IgD-negative memory B cell (primary cell): ENCODE results near the gene TBXA2R. TPM values are rescaled to one million over a fixed set of nuclear protein-coding genes. Genes with fewer than 3 reads are reported as not detected.

ENCODE experiments used
- H3K27ac Mint-ChIP-seq, 3 donors: one replicate each; pipeline ENCODE4 v1.8.0; 2020 to 2022; ENCODE audit warnings: mild to moderate bottlenecking in 3 of 3, mixed read lengths in 3 of 3, moderate library complexity in 1 of 3
- H3K27me3 Mint-ChIP-seq: one replicate; pipeline ENCODE4 v1.8.0; 2021; ENCODE audit warnings: mixed read lengths
- H3K36me3 Mint-ChIP-seq: one replicate; pipeline ENCODE4 v1.8.0; 2020; ENCODE audit warnings: mild to moderate bottlenecking, mixed read lengths
- H3K4me1 Mint-ChIP-seq, 3 donors: one replicate each; pipeline ENCODE4 v1.8.0; 2020 to 2022; ENCODE audit warnings: mixed read lengths in 3 of 3, mild to moderate bottlenecking in 1 of 3
- H3K4me3 Mint-ChIP-seq, 4 donors: one replicate each; pipeline ENCODE4 v1.8.0; 2020 to 2022; ENCODE audit warnings: mild to moderate bottlenecking in 4 of 4, mixed read lengths in 4 of 4, moderate library complexity in 3 of 4
- H3K9me3 Mint-ChIP-seq, 3 donors: one replicate each; pipeline ENCODE4 v1.8.0; 2020 to 2021; ENCODE audit warnings: mixed read lengths in 3 of 3, mild to moderate bottlenecking in 1 of 3
- polyA plus RNA-seq: library from polyadenylated mRNA; unstranded; fragments of 300-500 nt; fragmentation: Illumina TruSeq; gene quantifications from one replicate; pipeline ENCODE4 v1.2.3, GENCODE V29; 2021

The TBXA2R gene
- polyA plus RNA-seq, 1 donor from 2014 or later, result 3.3 TPM

- Mint-ChIP-seq H3K27me3 (no peaks in the 10 kb centered on the region), H3K9me3 (no peaks in the 10 kb centered on the region), H3K4me3 (no peak overlapping the region), H3K27ac (no peak overlapping the region), H3K36me3 (peaks cover 3% of the 10 kb centered on the region), H3K4me1 (no peaks in the 10 kb centered on the region)
These were observed 37.8 kb upstream of the TBXA2R start for GRCh38 chr19:3644351-3645066.

- H3K27ac Mint-ChIP-seq, result no peak overlapping the region
- H3K4me1 Mint-ChIP-seq, result no peaks in the 10 kb centered on the region
- H3K9me3 Mint-ChIP-seq, result no peaks in the 10 kb centered on the region
- no peaks in the 10 kb centered on the region for H3K27me3 Mint-ChIP-seq
- peaks cover 3% of the 10 kb centered on the region for H3K36me3 Mint-ChIP-seq
- no peak overlapping the region for H3K4me3 Mint-ChIP-seq
These were observed 37.1 kb upstream of the TBXA2R start for GRCh38 chr19:3643674-3644313.

GRCh38 chr19:3642987-3643673 lies 36.5 kb upstream of the TBXA2R start:
- H3K4me3 Mint-ChIP-seq, result no peak overlapping the region

GRCh38 chr19:3642296-3642695 lies 35.6 kb upstream of the TBXA2R start:
- Mint-ChIP-seq H3K27me3 (no peaks in the 10 kb centered on the region), H3K4me3 (no peak overlapping the region), H3K9me3 (no peaks in the 10 kb centered on the region), H3K4me1 (no peaks in the 10 kb centered on the region), H3K36me3 (peaks cover 5% of the 10 kb centered on the region), H3K27ac (no peak overlapping the region)

More at GRCh38 chr19:3642987-3643673, 36.5 kb upstream of the TBXA2R start:
- Mint-ChIP-seq H3K27me3 (no peaks in the 10 kb centered on the region), H3K27ac (no peak overlapping the region), H3K36me3 (peaks cover 5% of the 10 kb centered on the region), H3K9me3 (no peaks in the 10 kb centered on the region), H3K4me1 (no peaks in the 10 kb centered on the region)

GRCh38 chr19:3641515-3642269 lies 35.0 kb upstream of the TBXA2R start:
- Mint-ChIP-seq H3K4me1 (no peaks in the 10 kb centered on the region), H3K27me3 (no peaks in the 10 kb centered on the region), H3K27ac (no peak overlapping the region), H3K36me3 (peaks cover 5% of the 10 kb centered on the region), H3K4me3 (no peak overlapping the region), H3K9me3 (no peaks in the 10 kb centered on the region)

- Mint-ChIP-seq H3K27me3 (no peaks in the 10 kb centered on the region), H3K4me1 (no peaks in the 10 kb centered on the region), H3K9me3 (no peaks in the 10 kb centered on the region), H3K27ac (peak overlapping the region in 1 of 3 donors; percentile 5), H3K36me3 (peaks cover 4% of the 10 kb centered on the region), H3K4me3 (no peak overlapping the region)
These were observed 32.8 kb upstream of the TBXA2R start for GRCh38 chr19:3639479-3639878.

- H3K4me3 Mint-ChIP-seq, result no peak overlapping the region
These were observed 31.8 kb upstream of the TBXA2R start for GRCh38 chr19:3638208-3639193.

GRCh38 chr19:3637621-3638020 lies 30.9 kb upstream of the TBXA2R start:
- no peaks in the 10 kb centered on the region for H3K27me3 Mint-ChIP-seq
- H3K4me3 Mint-ChIP-seq, result no peak overlapping the region
- H3K27ac Mint-ChIP-seq, result no peak overlapping the region
- H3K4me1 Mint-ChIP-seq, result no peaks in the 10 kb centered on the region
- no peaks in the 10 kb centered on the region for H3K9me3 Mint-ChIP-seq
- H3K36me3 Mint-ChIP-seq, result peaks cover 4% of the 10 kb centered on the region

More at GRCh38 chr19:3638208-3639193, 31.8 kb upstream of the TBXA2R start:
- Mint-ChIP-seq H3K27me3 (no peaks in the 10 kb centered on the region), H3K9me3 (no peaks in the 10 kb centered on the region), H3K27ac (no peak overlapping the region), H3K4me1 (no peaks in the 10 kb centered on the region), H3K36me3 (peaks cover 4% of the 10 kb centered on the region)

- no peaks in the 10 kb centered on the region for H3K27me3 Mint-ChIP-seq
- H3K36me3 Mint-ChIP-seq, result peaks cover 4% of the 10 kb centered on the region
- H3K9me3 Mint-ChIP-seq, result no peaks in the 10 kb centered on the region
- no peak overlapping the region for H3K27ac Mint-ChIP-seq
- H3K4me3 Mint-ChIP-seq, result no peak overlapping the region
- H3K4me1 Mint-ChIP-seq, result no peaks in the 10 kb centered on the region
These were observed 30.3 kb upstream of the TBXA2R start for GRCh38 chr19:3636962-3637361.

- H3K27me3 Mint-ChIP-seq, result no peaks in the 10 kb centered on the region
- no peak overlapping the region for H3K4me3 Mint-ChIP-seq
- peaks cover 4% of the 10 kb centered on the region for H3K36me3 Mint-ChIP-seq
- H3K9me3 Mint-ChIP-seq, result no peaks in the 10 kb centered on the region
- H3K4me1 Mint-ChIP-seq, result no peaks in the 10 kb centered on the region
- H3K27ac Mint-ChIP-seq, result no peak overlapping the region
These were observed 29.8 kb upstream of the TBXA2R start for GRCh38 chr19:3636506-3636905.

GRCh38 chr19:3634496-3635045 lies 27.9 kb upstream of the TBXA2R start:
- Mint-ChIP-seq H3K4me3 (no peak overlapping the region), H3K27ac (peak overlapping the region in 1 of 3 donors; percentile 26), H3K36me3 (peaks cover 2% of the 10 kb centered on the region), H3K4me1 (no peaks in the 10 kb centered on the region), H3K9me3 (no peaks in the 10 kb centered on the region), H3K27me3 (no peaks in the 10 kb centered on the region)

GRCh38 chr19:3633559-3633988 lies 26.9 kb upstream of the TBXA2R start:
- Mint-ChIP-seq H3K27ac (no peak overlapping the region), H3K4me1 (no peaks in the 10 kb centered on the region), H3K9me3 (no peaks in the 10 kb centered on the region), H3K36me3 (peaks cover 1% of the 10 kb centered on the region), H3K27me3 (no peaks in the 10 kb centered on the region), H3K4me3 (no peak overlapping the region)

- no peak overlapping the region for H3K27ac Mint-ChIP-seq
- H3K4me3 Mint-ChIP-seq, result no peak overlapping the region
- no peaks in the 10 kb centered on the region for H3K4me1 Mint-ChIP-seq
- H3K27me3 Mint-ChIP-seq, result no peaks in the 10 kb centered on the region
- H3K9me3 Mint-ChIP-seq, result no peaks in the 10 kb centered on the region
- H3K36me3 Mint-ChIP-seq, result no peaks in the 10 kb centered on the region
These were observed 26.3 kb upstream of the TBXA2R start for GRCh38 chr19:3632739-3633558.
